Loucy (cell line): ENCODE data around the gene ALKBH5.

ENCODE experiments used
- H2AFZ ChIP-seq: fragments of 200-600 bp; sonication (generic); 2 replicates; pipeline ENCODE4 v1.6.0; 2016; ENCODE audit warnings: antibody characterized with exemption, mild to moderate bottlenecking, low read length, moderate library complexity
- H3F3A ChIP-seq: fragments of 200-600 bp; 2 replicates; pipeline ENCODE4 v1.6.0; 2016; ENCODE audit warnings: antibody characterized with exemption, low read depth, mild to moderate bottlenecking
- H3K27me3 ChIP-seq: fragments of 200-600 bp; sonication (generic); 2 replicates; pipeline ENCODE4 v1.6.1; 2014; ENCODE audit warnings: low read length, mild to moderate bottlenecking; ENCODE audit not compliant: insufficient read depth, poor library complexity, severe bottlenecking
- H3K36me3 ChIP-seq: fragments of 200-600 bp; sonication (generic); 2 replicates; pipeline ENCODE4 v1.6.1; 2016; ENCODE audit warnings: low read length; ENCODE audit not compliant: insufficient read depth
- H3K4me1 ChIP-seq: fragments of 200-600 bp; sonication (generic); 2 replicates; pipeline ENCODE4 v1.5.1; 2014; ENCODE audit warnings: low read length, mild to moderate bottlenecking; ENCODE audit not compliant: insufficient read depth, poor library complexity, severe bottlenecking
- H3K4me2 ChIP-seq: fragments of 200-600 bp; sonication (generic); 2 replicates; pipeline ENCODE4 v1.6.0; 2014; ENCODE audit warnings: antibody characterized with exemption, low read length, low read depth, mild to moderate bottlenecking; ENCODE audit not compliant: poor library complexity, severe bottlenecking
- H3K4me3 ChIP-seq: fragments of 200-600 bp; sonication (generic); 2 replicates; pipeline ENCODE4 v1.5.1; 2014; ENCODE audit warnings: low read length, mild to moderate bottlenecking, mixed read lengths; ENCODE audit not compliant: poor library complexity, severe bottlenecking
- H3K79me2 ChIP-seq: fragments of 200-600 bp; sonication (generic); 2 replicates; pipeline ENCODE4 v1.6.1; 2014; ENCODE audit warnings: low read length; ENCODE audit not compliant: insufficient read depth
- H3K9ac ChIP-seq: fragments of 200-600 bp; sonication (generic); 2 replicates; pipeline ENCODE4 v1.6.0; 2014; ENCODE audit warnings: mild to moderate bottlenecking, low read depth, low read length, moderate library complexity; ENCODE audit not compliant: poor library complexity, severe bottlenecking
- H3K9me2 ChIP-seq: fragments of 200-600 bp; sonication (generic); replicated peaks from 2 replicates; pipeline ENCODE4 v1.6.1; 2016; ENCODE audit warnings: low read depth, low read length, mixed read lengths
- H3K9me3 ChIP-seq: fragments of 200-600 bp; sonication (generic); 2 replicates; pipeline ENCODE4 v1.6.1; 2014; ENCODE audit warnings: mild to moderate bottlenecking, antibody characterized with exemption, low read length, low read depth; ENCODE audit not compliant: insufficient read depth
- H4K20me1 ChIP-seq: fragments of 200-600 bp; sonication (generic); 2 replicates; pipeline ENCODE4 v1.6.0; 2014; ENCODE audit warnings: antibody characterized with exemption, low read length, mild to moderate bottlenecking; ENCODE audit not compliant: insufficient read depth, poor library complexity, severe bottlenecking
- CTCF ChIP-seq: fragments of 200-600 bp; sonication (generic); conservative IDR thresholded peaks from 2 replicates; pipeline ENCODE4 v1.5.1; 2014; ENCODE audit warnings: mild to moderate bottlenecking, antibody characterized with exemption, low read length
- EZH2phosphoT487 ChIP-seq: fragments of 200-600 bp; IDR thresholded peaks from 2 replicates; pipeline ENCODE4 v1.6.1; 2018; ENCODE audit warnings: antibody characterized with exemption, mild to moderate bottlenecking, moderate library complexity, borderline replicate concordance

Gene ALKBH5

GRCh38 chr17:18229771-18230170 is 46.1 kb downstream of the ALKBH5 start:
- TF ChIP-seq CTCF = no peak
- no peak for TF ChIP-seq EZH2phosphoT487
- Histone ChIP-seq H4K20me1 (peaks cover 7% of the 10 kb centered on the region), H3F3A (no peaks in the 10 kb centered on the region), H3K36me3 (no peaks in the 10 kb centered on the region; the same call in 1 of the 2 replicates), H3K79me2 (peaks cover 32% of the 10 kb centered on the region), H3K9me3 (no peaks in the 10 kb centered on the region), H3K9ac (no peak overlapping the region), H3K4me2 (no peak overlapping the region), H2AFZ (no peak overlapping the region), H3K4me1 (peaks cover 22% of the 10 kb centered on the region), H3K4me3 (no peak overlapping the region), H3K27me3 (no peaks in the 10 kb centered on the region), H3K9me2 (no peaks in the 10 kb centered on the region)

GRCh38 chr17:18230288-18231141 is 46.9 kb downstream of the ALKBH5 start:
- Histone ChIP-seq H3K27me3 (no peaks in the 10 kb centered on the region), H3K4me1 (peaks cover 22% of the 10 kb centered on the region), H3K9me3 (no peaks in the 10 kb centered on the region), H3K4me3 (no peak overlapping the region), H3K9ac (no peak overlapping the region), H2AFZ (no peak overlapping the region), H3K36me3 (no peaks in the 10 kb centered on the region; the same call in 1 of the 2 replicates), H4K20me1 (peaks cover 7% of the 10 kb centered on the region), H3K9me2 (no peaks in the 10 kb centered on the region), H3K79me2 (peaks cover 32% of the 10 kb centered on the region), H3F3A (no peaks in the 10 kb centered on the region), H3K4me2 (no peak overlapping the region)
- TF ChIP-seq CTCF (no peak), EZH2phosphoT487 (no peak)

- TF ChIP-seq EZH2phosphoT487 (no peak), CTCF (no peak)
Observed at GRCh38 chr17:18231164-18231563, 47.5 kb downstream of the ALKBH5 start.

More at GRCh38 chr17:18231164-18231563, 47.5 kb downstream of the ALKBH5 start:
- no peak overlapping the region for H3K4me3 ChIP-seq
- H3K4me2 ChIP-seq = no peak overlapping the region
- H3K9me2 ChIP-seq = no peaks in the 10 kb centered on the region
- H3K79me2 ChIP-seq = peaks cover 28% of the 10 kb centered on the region
- H3K36me3 ChIP-seq = no peaks in the 10 kb centered on the region; the same call in 1 of the 2 replicates
- peaks cover 5% of the 10 kb centered on the region for H4K20me1 ChIP-seq
- H3K9ac ChIP-seq = no peak overlapping the region
- no peak overlapping the region for H2AFZ ChIP-seq
- no peaks in the 10 kb centered on the region for H3F3A ChIP-seq
- H3K27me3 ChIP-seq = no peaks in the 10 kb centered on the region
- H3K9me3 ChIP-seq = no peaks in the 10 kb centered on the region
- H3K4me1 ChIP-seq = peaks cover 19% of the 10 kb centered on the region
